A549 (cell line): ENCODE results near the gene TACC3. TPM values are rescaled to one million over a fixed set of nuclear protein-coding genes. Genes with fewer than 3 reads are reported as not detected.

ENCODE experiments used
- ATAC-seq, 2 experiments: fragments of 200-7000 bp in 1 of 2; fragments of >200 bp in 1 of 2; cut with Nextera tagmentation in 1 of 2; cut with Tn5 transposase in 1 of 2; 3 replicates each; pipeline versions ENCODE4 v1.8.0 to v1.9.1; 2018 to 2020; ENCODE audit warnings: mild to moderate bottlenecking in 1 of 2, moderate library complexity in 1 of 2
- CTCF ChIA-PET: fragments of 300-600 bp; sonication (Branson Sonifier 250); formaldehyde crosslinking; extraction: SDS; loops from one replicate; lab custom pipeline; 2021; ENCODE audit warnings: antibody characterized with exemption, inconsistent platforms; lab: Yijun Ruan, JAX
- POLR2A ChIA-PET: fragments of 350-600 bp; formaldehyde crosslinking; extraction: SDS; loops from one replicate; lab custom pipeline; 2021; ENCODE audit warnings: antibody characterized with exemption, inconsistent platforms; lab: Yijun Ruan, JAX
- DNase-seq, 2 experiments: peaks; one replicate each; pipeline versions ENCODE4 v3.0.0 to v3.0.0-alpha.2; 2011 to 2016; ENCODE audit warnings: low read depth in 1 of 2, low spot score in 1 of 2
- FAIRE-seq: peaks from 2 replicates; lab custom pipeline; 2011; peaks lifted over from hg19 to GRCh38; lab: Jason Lieb, UNC
- H3K27ac ChIP-seq, 2 experiments: fragments of >200 bp; sonication (Bioruptor Twin); formaldehyde crosslinking; 3 replicates each; pipeline ENCODE4 v1.5.1; 2016 to 2017
- H3K4me1 ChIP-seq: fragments of >200 bp; sonication (Bioruptor Twin); formaldehyde crosslinking; 3 replicates; pipeline ENCODE4 v1.6.1; 2016
- H3K4me2 ChIP-seq: fragments of >200 bp; sonication (Bioruptor Twin); formaldehyde crosslinking; 3 replicates; pipeline ENCODE4 v1.6.1; 2016
- H3K4me3 ChIP-seq: fragments of >200 bp; sonication (Bioruptor Twin); formaldehyde crosslinking; 3 replicates; pipeline ENCODE4 v1.5.1; 2016
- H3K9me3 ChIP-seq: fragments of >200 bp; sonication (Bioruptor Twin); formaldehyde crosslinking; 3 replicates; pipeline ENCODE4 v1.6.1; 2016
- CBX2 ChIP-seq: fragments of 200-600 bp; sonication (generic); IDR thresholded peaks from 2 replicates; pipeline ENCODE4 v1.6.1; 2016; ENCODE audit warnings: low read depth, mild to moderate bottlenecking, borderline replicate concordance
- CEBPB ChIP-seq, 2 experiments: fragments of >200 bp in 1 of 2; sonication (Bioruptor Twin) in 1 of 2; formaldehyde crosslinking in 1 of 2; IDR thresholded peaks; 2 replicates each; pipeline ENCODE4 v1.6.1; 2012 to 2016
- CHD2 ChIP-seq: fragments of 150-350 bp; IDR thresholded peaks from 2 replicates; pipeline ENCODE4 v1.6.1; 2014; ENCODE audit warnings: low read length; ENCODE audit not compliant: partially characterized antibody
- EHMT2 ChIP-seq: fragments of 200-600 bp; sonication (generic); IDR thresholded peaks from 2 replicates; pipeline ENCODE4 v1.6.1; 2016; ENCODE audit warnings: antibody characterized with exemption, low read depth, mild to moderate bottlenecking, moderate library complexity
- EP300 ChIP-seq, 2 experiments: fragments of >200 bp; sonication (Bioruptor Twin); formaldehyde crosslinking; IDR thresholded peaks; 2 replicates in 1 of 2; 3 replicates in 1 of 2; pipeline ENCODE4 v1.6.1; 2016 to 2017
- FOSL2 ChIP-seq, 2 experiments: fragments of 450-650 bp in 1 of 2; fragments of >200 bp in 1 of 2; sonication (Bioruptor Twin) in 1 of 2; formaldehyde crosslinking; IDR thresholded peaks; 2 replicates each; pipeline versions ENCODE4 v1.5.0 to v1.6.1; 2016 to 2020; ENCODE audit warnings: mild to moderate bottlenecking in 1 of 2, moderate library complexity in 1 of 2
- HDAC2 ChIP-seq: fragments of 200-600 bp; sonication (generic); IDR thresholded peaks from 2 replicates; pipeline ENCODE4 v1.6.1; 2016
- HEYL ChIP-seq: fragments of 250-450 bp; sonication (Bioruptor Pico); IDR thresholded peaks from 2 replicates; pipeline ENCODE4 v1.8.0; 2021; ENCODE audit warnings: mild to moderate bottlenecking, moderate library complexity
- HOXA7 ChIP-seq: fragments of 250-450 bp; sonication (Bioruptor Pico); IDR thresholded peaks from 2 replicates; pipeline ENCODE4 v1.5.0; 2020; ENCODE audit warnings: mild to moderate bottlenecking, moderate library complexity
- HOXB13 ChIP-seq: fragments of 250-450 bp; sonication (Bioruptor Pico); IDR thresholded peaks from 2 replicates; pipeline ENCODE4 v1.5.0; 2020; ENCODE audit warnings: low read depth, mild to moderate bottlenecking, moderate library complexity
- HOXB5 ChIP-seq: fragments of 250-450 bp; sonication (Bioruptor Pico); IDR thresholded peaks from 2 replicates; pipeline ENCODE4 v1.5.0; 2020; ENCODE audit warnings: mild to moderate bottlenecking, moderate library complexity
- JUN ChIP-seq, 2 experiments: fragments of >200 bp; sonication (Bioruptor Twin); formaldehyde crosslinking; IDR thresholded peaks; 2 replicates in 1 of 2; 3 replicates in 1 of 2; pipeline ENCODE4 v1.6.1; 2016 to 2017
- JUNB ChIP-seq: fragments of >200 bp; sonication (Bioruptor Twin); formaldehyde crosslinking; IDR thresholded peaks from 2 replicates; pipeline ENCODE4 v1.6.1; 2016
- KDM5A ChIP-seq: fragments of 200-600 bp; sonication (generic); IDR thresholded peaks from 2 replicates; pipeline ENCODE4 v1.6.1; 2016; ENCODE audit warnings: antibody characterized with exemption, mild to moderate bottlenecking
- NFE2L2 ChIP-seq: fragments of 150-350 bp; conservative IDR thresholded peaks from 2 replicates; pipeline ENCODE4 v1.6.1; 2014; ENCODE audit warnings: low read length
- NPAS2 ChIP-seq: fragments of 250-450 bp; sonication (Bioruptor Pico); IDR thresholded peaks from 2 replicates; pipeline ENCODE4 v1.8.0; 2022; ENCODE audit warnings: mild to moderate bottlenecking, moderate library complexity, borderline replicate concordance
- NR3C1 ChIP-seq: fragments of >200 bp; sonication (Bioruptor Twin); formaldehyde crosslinking; IDR thresholded peaks from 3 replicates; pipeline ENCODE4 v1.6.1; 2017
- POLR2AphosphoS2 ChIP-seq: conservative IDR thresholded peaks from 2 replicates; pipeline ENCODE4 v1.6.1; 2012; ENCODE audit warnings: low read length, improper control_type of control experiment, inconsistent platforms
- RAD21 ChIP-seq, 2 experiments: fragments of >200 bp in 1 of 2; sonication (Bioruptor Twin) in 1 of 2; formaldehyde crosslinking in 1 of 2; IDR thresholded peaks in 1 of 2; conservative IDR thresholded peaks in 1 of 2; 2 replicates in 1 of 2; 3 replicates in 1 of 2; pipeline ENCODE4 v1.6.1; 2012 to 2018; ENCODE audit warnings: inconsistent platforms in 1 of 2
- RCOR1 ChIP-seq: fragments of 150-350 bp; IDR thresholded peaks from 2 replicates; pipeline ENCODE4 v1.6.1; 2014; ENCODE audit warnings: antibody characterized with exemption, low read length, low read depth
- SMC3 ChIP-seq: fragments of >200 bp; sonication (Bioruptor Twin); formaldehyde crosslinking; IDR thresholded peaks from 3 replicates; pipeline ENCODE4 v1.6.1; 2018; ENCODE audit warnings: inconsistent platforms
- SREBF2 ChIP-seq: fragments of 450-650 bp; IDR thresholded peaks from 2 replicates; pipeline ENCODE4 v1.6.1; 2014; ENCODE audit warnings: mild to moderate bottlenecking, moderate library complexity
- ZFP36 ChIP-seq: fragments of 450-650 bp; IDR thresholded peaks from 2 replicates; pipeline ENCODE4 v1.6.1; 2014; ENCODE audit warnings: borderline replicate concordance; ENCODE audit not compliant: partially characterized antibody
- WGBS: methylation state at CpG from one replicate; pipeline ENCODE4 v1.1.6; 2017; ENCODE audit errors: missing lambda C conversion rate; 5-methylcytosine and 5-hydroxymethylcytosine counted together
- polyA plus RNA-seq, 4 experiments: library from polyadenylated mRNA; depleted of rRNA in 3 of 4; stranded (reverse); fragments of >200 nt; fragmentation: RNase III in 1 of 4; extraction: RNeasy Plus Mini Kit Qiagen cat#74134 plus additional on column Dnase treatment in 1 of 4; gene quantifications; 2 replicates in 3 of 4; 3 replicates in 1 of 4; pipeline ENCODE4 v1.2.3, GENCODE V29; 2011 to 2017
- TF ChIP-seq, protein P1 (sequence below): fragments of 250-450 bp; sonication (Bioruptor Pico); IDR thresholded peaks from 2 replicates; pipeline ENCODE4 v1.5.0; 2021; ENCODE audit warnings: mild to moderate bottlenecking, moderate library complexity, borderline replicate concordance
- TF ChIP-seq, protein P2 (sequence below): IDR thresholded peaks from 2 replicates; pipeline ENCODE4 v1.6.1; 2012
- TF ChIP-seq, protein P3 (sequence below): fragments of >200 bp; sonication (Bioruptor Twin); formaldehyde crosslinking; IDR thresholded peaks from 3 replicates; pipeline ENCODE4 v1.5.1; 2016
- TF ChIP-seq, protein P4 (sequence below): fragments of >200 bp; sonication (Bioruptor Twin); formaldehyde crosslinking; IDR thresholded peaks from 3 replicates; pipeline ENCODE4 v1.6.1; 2016
- TF ChIP-seq, protein P5 (sequence below): fragments of 200-600 bp; sonication (generic); IDR thresholded peaks from 2 replicates; pipeline ENCODE4 v1.6.1; 2016; ENCODE audit warnings: antibody characterized with exemption, mild to moderate bottlenecking, moderate library complexity

Gene TACC3
- polyA plus RNA-seq, 2 of the 4 experiments (the other 2 are of a cell fraction): 25.9 to 70.6 TPM

DNA sequence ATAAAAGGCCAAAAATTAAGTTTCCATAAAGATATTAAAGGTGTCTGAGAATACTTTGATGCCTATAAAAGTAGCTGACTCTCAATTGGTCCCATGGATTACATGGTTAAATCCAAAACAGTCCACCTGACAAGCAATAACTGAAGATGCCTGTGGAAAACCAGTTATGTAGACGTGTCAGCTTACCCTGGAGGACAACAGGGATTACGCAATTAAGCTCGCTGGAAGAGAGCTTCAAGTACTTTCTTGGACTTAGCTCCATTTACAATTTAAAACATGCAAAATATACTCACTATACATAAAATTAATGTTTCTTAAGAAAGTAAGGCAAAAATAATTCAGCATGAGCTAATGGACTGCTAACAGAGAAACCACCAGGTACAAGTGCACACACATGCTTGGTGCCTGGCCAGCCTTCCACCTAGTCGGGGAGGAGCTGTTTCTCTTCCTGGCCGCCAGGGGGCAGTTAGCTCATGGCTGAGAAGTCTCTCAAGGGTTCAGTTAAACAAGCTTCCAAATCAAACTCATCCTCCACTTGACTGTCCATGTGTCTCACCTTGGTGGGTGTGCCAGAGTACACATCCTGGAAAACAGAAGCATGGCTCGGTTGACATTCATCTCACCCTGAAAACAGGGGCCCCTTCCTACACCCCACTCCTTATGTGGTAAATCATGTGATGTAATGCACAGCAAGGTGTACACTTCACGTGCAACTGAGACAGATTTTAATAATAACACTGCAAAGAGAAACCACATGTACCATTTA, 28.0 kb upstream of the TACC3 start:
- no peaks in the 10 kb centered on the region for H3K4me1 ChIP-seq
- DNase-seq (peak; percentile 58 to 87), FAIRE-seq (no peak), ATAC-seq (peak; percentile 94 to 95)
- no peak overlapping the region for H3K4me2 ChIP-seq
- TF ChIP-seq, protein P1, sequence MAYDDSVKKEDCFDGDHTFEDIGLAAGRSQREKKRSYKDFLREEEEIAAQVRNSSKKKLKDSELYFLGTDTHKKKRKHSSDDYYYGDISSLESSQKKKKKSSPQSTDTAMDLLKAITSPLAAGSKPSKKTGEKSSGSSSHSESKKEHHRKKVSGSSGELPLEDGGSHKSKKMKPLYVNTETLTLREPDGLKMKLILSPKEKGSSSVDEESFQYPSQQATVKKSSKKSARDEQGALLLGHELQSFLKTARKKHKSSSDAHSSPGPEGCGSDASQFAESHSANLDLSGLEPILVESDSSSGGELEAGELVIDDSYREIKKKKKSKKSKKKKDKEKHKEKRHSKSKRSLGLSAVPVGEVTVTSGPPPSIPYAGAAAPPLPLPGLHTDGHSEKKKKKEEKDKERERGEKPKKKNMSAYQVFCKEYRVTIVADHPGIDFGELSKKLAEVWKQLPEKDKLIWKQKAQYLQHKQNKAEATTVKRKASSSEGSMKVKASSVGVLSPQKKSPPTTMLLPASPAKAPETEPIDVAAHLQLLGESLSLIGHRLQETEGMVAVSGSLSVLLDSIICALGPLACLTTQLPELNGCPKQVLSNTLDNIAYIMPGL (CRISPR knock-in tag): no peak
- TF ChIP-seq HOXB5 (no peak), HOXB13 (CRISPR knock-in tag) (no peak), CEBPB (IDR thresholded peaks at IDR 0.05) (peak; percentile 80 to 90), ZFP36 (peak; percentile 87), RAD21 (conservative IDR thresholded peaks at IDR 0.05 in 1 of 2, IDR thresholded peaks at IDR 0.05 in 1 of 2) (peak; percentile 36 to 45), SMC3 (peak; percentile 53), HEYL (CRISPR knock-in tag) (no peak), JUN (IDR thresholded peaks at IDR 0.05) (no peak), CBX2 (no peak), KDM5A (no peak), EP300 (IDR thresholded peaks at IDR 0.05) (no peak), RCOR1 (no peak), POLR2AphosphoS2 (no peak)
- TF ChIP-seq, protein P2, sequence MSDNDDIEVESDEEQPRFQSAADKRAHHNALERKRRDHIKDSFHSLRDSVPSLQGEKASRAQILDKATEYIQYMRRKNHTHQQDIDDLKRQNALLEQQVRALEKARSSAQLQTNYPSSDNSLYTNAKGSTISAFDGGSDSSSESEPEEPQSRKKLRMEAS: peak; percentile 26; the same call in 1 of the 2 replicates
- TF ChIP-seq, protein P3, sequence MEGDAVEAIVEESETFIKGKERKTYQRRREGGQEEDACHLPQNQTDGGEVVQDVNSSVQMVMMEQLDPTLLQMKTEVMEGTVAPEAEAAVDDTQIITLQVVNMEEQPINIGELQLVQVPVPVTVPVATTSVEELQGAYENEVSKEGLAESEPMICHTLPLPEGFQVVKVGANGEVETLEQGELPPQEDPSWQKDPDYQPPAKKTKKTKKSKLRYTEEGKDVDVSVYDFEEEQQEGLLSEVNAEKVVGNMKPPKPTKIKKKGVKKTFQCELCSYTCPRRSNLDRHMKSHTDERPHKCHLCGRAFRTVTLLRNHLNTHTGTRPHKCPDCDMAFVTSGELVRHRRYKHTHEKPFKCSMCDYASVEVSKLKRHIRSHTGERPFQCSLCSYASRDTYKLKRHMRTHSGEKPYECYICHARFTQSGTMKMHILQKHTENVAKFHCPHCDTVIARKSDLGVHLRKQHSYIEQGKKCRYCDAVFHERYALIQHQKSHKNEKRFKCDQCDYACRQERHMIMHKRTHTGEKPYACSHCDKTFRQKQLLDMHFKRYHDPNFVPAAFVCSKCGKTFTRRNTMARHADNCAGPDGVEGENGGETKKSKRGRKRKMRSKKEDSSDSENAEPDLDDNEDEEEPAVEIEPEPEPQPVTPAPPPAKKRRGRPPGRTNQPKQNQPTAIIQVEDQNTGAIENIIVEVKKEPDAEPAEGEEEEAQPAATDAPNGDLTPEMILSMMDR: peak; percentile 64
- TF ChIP-seq, protein P4, sequence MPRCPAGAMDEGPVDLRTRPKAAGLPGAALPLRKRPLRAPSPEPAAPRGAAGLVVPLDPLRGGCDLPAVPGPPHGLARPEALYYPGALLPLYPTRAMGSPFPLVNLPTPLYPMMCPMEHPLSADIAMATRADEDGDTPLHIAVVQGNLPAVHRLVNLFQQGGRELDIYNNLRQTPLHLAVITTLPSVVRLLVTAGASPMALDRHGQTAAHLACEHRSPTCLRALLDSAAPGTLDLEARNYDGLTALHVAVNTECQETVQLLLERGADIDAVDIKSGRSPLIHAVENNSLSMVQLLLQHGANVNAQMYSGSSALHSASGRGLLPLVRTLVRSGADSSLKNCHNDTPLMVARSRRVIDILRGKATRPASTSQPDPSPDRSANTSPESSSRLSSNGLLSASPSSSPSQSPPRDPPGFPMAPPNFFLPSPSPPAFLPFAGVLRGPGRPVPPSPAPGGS: no peak
- 49% methylated on average over 7 of the region's 7 CpGs for WGBS
- CTCF ChIA-PET: interaction anchor here (0.8 to 10.3 kb wide), 19 partner anchors 8 to 209 kb away, joined by 3 to 108 read pairs (median 4); partner anchors contain the start of genes SLBP and TMEM129
- H3K9me3 ChIP-seq: no peaks in the 10 kb centered on the region
- no peak overlapping the region for H3K4me3 ChIP-seq
- no peak overlapping the region for H3K27ac ChIP-seq
- POLR2A ChIA-PET: interaction anchor here (1.0 to 1.5 kb wide), 3 partner anchors 19 to 34 kb away, joined by 4 to 21 read pairs (median 5); partner anchors contain the start of gene SLBP

DNA sequence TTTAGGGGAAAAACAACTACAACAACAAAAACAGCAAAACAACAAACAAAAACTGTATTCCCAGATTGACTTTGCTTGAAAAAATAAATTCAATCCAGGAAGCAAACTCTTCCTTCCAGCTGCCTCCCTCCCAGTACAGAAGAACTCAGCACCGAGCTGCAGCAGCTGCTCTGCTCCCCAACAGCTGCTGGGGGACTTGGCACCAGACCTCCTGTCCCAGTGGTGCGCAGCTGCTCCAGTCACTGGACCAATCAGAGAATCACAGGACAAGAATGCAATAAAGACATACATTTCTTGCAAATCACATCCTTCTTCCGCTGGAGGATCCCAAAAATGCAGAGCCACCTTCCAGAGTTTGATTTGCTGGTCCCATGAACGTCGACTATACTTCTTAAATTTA, 25.4 kb upstream of the TACC3 start:
- CTCF ChIA-PET: interaction anchor here (1.3 to 10.3 kb wide), 2 partner anchors 18 to 32 kb away, joined by 4 to 108 read pairs; no protein-coding TSS in a partner anchor
- no peak overlapping the region for H3K4me3 ChIP-seq
- DNase-seq (no peak), ATAC-seq (no peak), FAIRE-seq (no peak)
- no peak overlapping the region for H3K4me2 ChIP-seq
- POLR2A ChIA-PET: no interaction called here
- H3K27ac ChIP-seq: no peak overlapping the region
- WGBS: 94% methylated on average over 5 of the region's 5 CpGs
- H3K4me1 ChIP-seq: no peaks in the 10 kb centered on the region
- no peaks in the 10 kb centered on the region for H3K9me3 ChIP-seq
- no peak for TF ChIP-seq FOSL2 (IDR thresholded peaks at IDR 0.05)
- TF ChIP-seq FOSL2 (CRISPR knock-in tag; IDR thresholded peaks at IDR 0.05): no peak
- TF ChIP-seq HDAC2: no peak
- TF ChIP-seq, protein P5, sequence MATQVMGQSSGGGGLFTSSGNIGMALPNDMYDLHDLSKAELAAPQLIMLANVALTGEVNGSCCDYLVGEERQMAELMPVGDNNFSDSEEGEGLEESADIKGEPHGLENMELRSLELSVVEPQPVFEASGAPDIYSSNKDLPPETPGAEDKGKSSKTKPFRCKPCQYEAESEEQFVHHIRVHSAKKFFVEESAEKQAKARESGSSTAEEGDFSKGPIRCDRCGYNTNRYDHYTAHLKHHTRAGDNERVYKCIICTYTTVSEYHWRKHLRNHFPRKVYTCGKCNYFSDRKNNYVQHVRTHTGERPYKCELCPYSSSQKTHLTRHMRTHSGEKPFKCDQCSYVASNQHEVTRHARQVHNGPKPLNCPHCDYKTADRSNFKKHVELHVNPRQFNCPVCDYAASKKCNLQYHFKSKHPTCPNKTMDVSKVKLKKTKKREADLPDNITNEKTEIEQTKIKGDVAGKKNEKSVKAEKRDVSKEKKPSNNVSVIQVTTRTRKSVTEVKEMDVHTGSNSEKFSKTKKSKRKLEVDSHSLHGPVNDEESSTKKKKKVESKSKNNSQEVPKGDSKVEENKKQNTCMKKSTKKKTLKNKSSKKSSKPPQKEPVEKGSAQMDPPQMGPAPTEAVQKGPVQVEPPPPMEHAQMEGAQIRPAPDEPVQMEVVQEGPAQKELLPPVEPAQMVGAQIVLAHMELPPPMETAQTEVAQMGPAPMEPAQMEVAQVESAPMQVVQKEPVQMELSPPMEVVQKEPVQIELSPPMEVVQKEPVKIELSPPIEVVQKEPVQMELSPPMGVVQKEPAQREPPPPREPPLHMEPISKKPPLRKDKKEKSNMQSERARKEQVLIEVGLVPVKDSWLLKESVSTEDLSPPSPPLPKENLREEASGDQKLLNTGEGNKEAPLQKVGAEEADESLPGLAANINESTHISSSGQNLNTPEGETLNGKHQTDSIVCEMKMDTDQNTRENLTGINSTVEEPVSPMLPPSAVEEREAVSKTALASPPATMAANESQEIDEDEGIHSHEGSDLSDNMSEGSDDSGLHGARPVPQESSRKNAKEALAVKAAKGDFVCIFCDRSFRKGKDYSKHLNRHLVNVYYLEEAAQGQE: no peak
- no peak for TF ChIP-seq NPAS2 (CRISPR knock-in tag)
- TF ChIP-seq NFE2L2: no peak
- no peak for TF ChIP-seq NR3C1
- TF ChIP-seq JUNB: no peak
- TF ChIP-seq HOXA7 (CRISPR knock-in tag): no peak
- TF ChIP-seq, protein P2: no peak
- no peak for TF ChIP-seq SREBF2
- TF ChIP-seq SMC3: no peak
- TF ChIP-seq CHD2: no peak
- TF ChIP-seq HEYL (CRISPR knock-in tag): no peak
- no peak for TF ChIP-seq EHMT2
- TF ChIP-seq ZFP36: no peak
